HEK293T (cell line): Measurements from ENCODE around the gene OXSR1.

Experiments used
- BHLHE40 ChIP-seq: fragments of 450-650 bp; IDR thresholded peaks from 2 replicates; pipeline ENCODE4 v1.6.1; 2016; ENCODE audit warnings: mild to moderate bottlenecking, moderate library complexity, borderline replicate concordance
- FOXA1 ChIP-seq: fragments of 450-650 bp; IDR thresholded peaks from 2 replicates; pipeline ENCODE4 v1.6.1; 2016; ENCODE audit warnings: mild to moderate bottlenecking
- NFRKB ChIP-seq: fragments of 450-650 bp; IDR thresholded peaks from 2 replicates; pipeline ENCODE4 v1.6.1; 2016; ENCODE audit warnings: mild to moderate bottlenecking, moderate library complexity
- TARDBP ChIP-seq: fragments of 450-650 bp; IDR thresholded peaks from 2 replicates; pipeline ENCODE4 v1.6.1; 2016
- ZNF384 ChIP-seq: fragments of 450-650 bp; IDR thresholded peaks from 2 replicates; pipeline ENCODE4 v1.6.1; 2016

DNA sequence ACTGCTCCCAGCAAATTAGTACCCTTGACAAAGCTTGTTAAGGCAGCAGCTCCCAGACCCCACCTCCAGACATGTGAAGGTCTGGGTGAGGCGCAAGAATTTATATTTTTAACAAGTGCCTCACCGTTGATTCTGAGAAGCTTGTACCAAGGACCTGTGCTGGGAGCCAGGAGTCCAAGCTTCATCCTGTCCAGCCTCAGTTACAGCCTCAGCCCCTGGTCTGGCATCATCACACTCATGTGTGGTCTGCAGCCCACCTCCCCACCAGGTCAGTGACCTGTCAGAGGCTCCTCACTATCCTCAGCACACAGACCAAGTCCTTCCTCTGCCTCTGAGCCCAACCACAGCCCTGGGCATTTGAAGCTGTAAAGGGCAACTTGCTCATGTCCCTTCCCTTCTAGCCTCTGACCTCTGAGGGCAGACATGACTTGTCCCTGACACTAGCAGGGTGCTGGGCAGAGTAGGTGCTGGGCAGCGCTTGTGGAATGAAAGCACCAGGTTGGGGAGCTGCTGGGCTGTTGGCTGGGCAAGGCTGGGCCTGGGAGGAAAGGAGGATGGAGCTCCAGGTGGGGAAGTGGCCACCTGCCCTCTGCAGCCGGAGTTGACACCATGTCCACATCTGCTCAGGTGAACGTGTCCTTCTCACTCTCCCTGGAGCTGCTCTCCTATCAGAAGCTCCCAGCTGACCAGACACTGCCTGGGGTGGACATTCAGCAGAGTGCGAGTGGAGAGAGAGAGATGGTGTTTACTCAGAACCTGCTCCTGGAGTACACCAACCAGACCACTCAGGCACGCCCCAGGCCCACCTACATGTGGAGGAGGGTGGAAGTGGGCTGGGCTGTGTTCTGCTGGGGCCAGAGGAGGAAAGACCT lies 45.3 kb upstream of the OXSR1 start:
- TF ChIP-seq NFRKB (no peak), FOXA1 (no peak), BHLHE40 (no peak), ZNF384 (no peak), TARDBP (no peak)
